ENCODE data around the gene AGPAT4.

Gene AGPAT4

GRCh38 chr6:161301338-161301737, 27.5 kb upstream of the AGPAT4 start:
- Mint-ChIP-seq H3K4me1 (no peaks in the 10 kb centered on the region), H3K27me3 (peaks cover 5% of the 10 kb centered on the region), H3K36me3 (no peaks in the 10 kb centered on the region), H3K27ac (no peak overlapping the region), H3K4me3 (no peak overlapping the region), H3K9me3 (no peaks in the 10 kb centered on the region)
- ATAC-seq (ENCODE audit: low read depth) (no peak), DNase-seq (ENCODE audit: low spot score in 2 of 2) (no peak)

GRCh38 chr6:161300823-161301222, 27.0 kb upstream of the AGPAT4 start:
- H3K9me3 Mint-ChIP-seq, result no peaks in the 10 kb centered on the region
- no peaks in the 10 kb centered on the region for H3K4me1 Mint-ChIP-seq
- no peak overlapping the region for H3K4me3 Mint-ChIP-seq
- no peak for ATAC-seq (ENCODE audit: low read depth)
- no peak for DNase-seq (ENCODE audit: low spot score in 2 of 2)
- peaks cover 3% of the 10 kb centered on the region for H3K27me3 Mint-ChIP-seq
- no peak overlapping the region for H3K27ac Mint-ChIP-seq
- H3K36me3 Mint-ChIP-seq, result no peaks in the 10 kb centered on the region

- Mint-ChIP-seq H3K27ac (no peak overlapping the region), H3K9me3 (no peaks in the 10 kb centered on the region), H3K36me3 (no peaks in the 10 kb centered on the region), H3K27me3 (peaks cover 3% of the 10 kb centered on the region), H3K4me1 (no peaks in the 10 kb centered on the region), H3K4me3 (no peak overlapping the region)
- DNase-seq (ENCODE audit: low spot score in 2 of 2), result no peak
- no peak for ATAC-seq (ENCODE audit: low read depth)
Measured at GRCh38 chr6:161299726-161300125, 25.9 kb upstream of the AGPAT4 start.

- Mint-ChIP-seq H3K4me1 (no peaks in the 10 kb centered on the region), H3K27me3 (peaks cover 2% of the 10 kb centered on the region), H3K27ac (no peak overlapping the region), H3K9me3 (no peaks in the 10 kb centered on the region), H3K36me3 (no peaks in the 10 kb centered on the region), H3K4me3 (no peak overlapping the region)
- ATAC-seq (ENCODE audit: low read depth) (no peak), DNase-seq (ENCODE audit: low spot score in 2 of 2) (no peak)
Measured at GRCh38 chr6:161295784-161296183, 21.9 kb upstream of the AGPAT4 start.

- ATAC-seq (ENCODE audit: low read depth), result no peak
- Mint-ChIP-seq H3K4me1 (no peaks in the 10 kb centered on the region), H3K36me3 (no peaks in the 10 kb centered on the region), H3K9me3 (no peaks in the 10 kb centered on the region), H3K27ac (no peak overlapping the region), H3K4me3 (no peak overlapping the region), H3K27me3 (peaks cover 2% of the 10 kb centered on the region)
- DNase-seq (ENCODE audit: low spot score in 2 of 2), result no peak
Measured at GRCh38 chr6:161292650-161293281, 18.9 kb upstream of the AGPAT4 start.

GRCh38 chr6:161292145-161292544, 18.3 kb upstream of the AGPAT4 start:
- no peaks in the 10 kb centered on the region for H3K9me3 Mint-ChIP-seq
- H3K27ac Mint-ChIP-seq, result no peak overlapping the region
- no peak for ATAC-seq (ENCODE audit: low read depth)
- no peak overlapping the region for H3K4me3 Mint-ChIP-seq
- no peaks in the 10 kb centered on the region for H3K4me1 Mint-ChIP-seq
- H3K36me3 Mint-ChIP-seq, result no peaks in the 10 kb centered on the region
- no peak for DNase-seq (ENCODE audit: low spot score in 2 of 2)
- peaks cover 3% of the 10 kb centered on the region for H3K27me3 Mint-ChIP-seq

GRCh38 chr6:161290751-161291150, 16.9 kb upstream of the AGPAT4 start:
- Mint-ChIP-seq H3K9me3 (no peaks in the 10 kb centered on the region), H3K4me1 (no peaks in the 10 kb centered on the region), H3K36me3 (no peaks in the 10 kb centered on the region), H3K27ac (no peak overlapping the region), H3K4me3 (no peak overlapping the region), H3K27me3 (peaks cover 8% of the 10 kb centered on the region)
- DNase-seq (ENCODE audit: low spot score in 2 of 2) (no peak), ATAC-seq (ENCODE audit: low read depth) (no peak)

GRCh38 chr6:161284653-161285052, 10.8 kb upstream of the AGPAT4 start:
- no peak for ATAC-seq (ENCODE audit: low read depth)

GRCh38 chr6:161281092-161281491, 7.2 kb upstream of the AGPAT4 start:
- H3K36me3 Mint-ChIP-seq, result peaks cover 4% of the 10 kb centered on the region
- peaks cover 9% of the 10 kb centered on the region for H3K27me3 Mint-ChIP-seq
- H3K27ac Mint-ChIP-seq, result no peak overlapping the region
- no peak overlapping the region for H3K4me3 Mint-ChIP-seq
- H3K9me3 Mint-ChIP-seq, result peaks cover 8% of the 10 kb centered on the region
- H3K4me1 Mint-ChIP-seq, result no peaks in the 10 kb centered on the region
- no peak for DNase-seq (ENCODE audit: low spot score in 2 of 2)
- ATAC-seq (ENCODE audit: low read depth), result no peak

More at GRCh38 chr6:161284653-161285052, 10.8 kb upstream of the AGPAT4 start:
- Mint-ChIP-seq H3K4me3 (no peak overlapping the region), H3K4me1 (no peaks in the 10 kb centered on the region), H3K36me3 (peaks cover 4% of the 10 kb centered on the region), H3K27me3 (peaks cover 12% of the 10 kb centered on the region), H3K27ac (no peak overlapping the region), H3K9me3 (peaks cover 8% of the 10 kb centered on the region)
- DNase-seq (ENCODE audit: low spot score in 2 of 2), result no peak

GRCh38 chr6:161279677-161280415, 6.0 kb upstream of the AGPAT4 start:
- Mint-ChIP-seq H3K36me3 (peaks cover 4% of the 10 kb centered on the region), H3K9me3 (peaks cover 8% of the 10 kb centered on the region), H3K27me3 (peaks cover 12% of the 10 kb centered on the region), H3K27ac (no peak overlapping the region), H3K4me1 (no peaks in the 10 kb centered on the region), H3K4me3 (no peak overlapping the region)
- ATAC-seq (ENCODE audit: low read depth), result no peak
- DNase-seq (ENCODE audit: low spot score in 2 of 2), result no peak

GRCh38 chr6:161276605-161277155, 2.8 kb upstream of the AGPAT4 start:
- Mint-ChIP-seq H3K36me3 (peaks cover 4% of the 10 kb centered on the region), H3K9me3 (peaks cover 8% of the 10 kb centered on the region), H3K27ac (no peak overlapping the region), H3K4me1 (peaks cover 6% of the 10 kb centered on the region), H3K4me3 (no peak overlapping the region), H3K27me3 (peaks cover 15% of the 10 kb centered on the region)
- DNase-seq (ENCODE audit: low spot score in 2 of 2), result no peak
- no peak for ATAC-seq (ENCODE audit: low read depth)

GRCh38 chr6:161274898-161275297, 1.0 kb upstream of the AGPAT4 start:
- peaks cover 6% of the 10 kb centered on the region for H3K4me1 Mint-ChIP-seq
- no peak overlapping the region for H3K4me3 Mint-ChIP-seq
- H3K27ac Mint-ChIP-seq, result no peak overlapping the region
- ATAC-seq (ENCODE audit: low read depth) (no peak), DNase-seq (ENCODE audit: low spot score in 2 of 2) (no peak)
- no peaks in the 10 kb centered on the region for H3K9me3 Mint-ChIP-seq
- peaks cover 11% of the 10 kb centered on the region for H3K27me3 Mint-ChIP-seq
- H3K36me3 Mint-ChIP-seq, result no peaks in the 10 kb centered on the region

GRCh38 chr6:161274488-161274858, 612 bp upstream of the AGPAT4 start:
- H3K36me3 Mint-ChIP-seq, result peaks cover 2% of the 10 kb centered on the region
- H3K27me3 Mint-ChIP-seq, result peaks cover 14% of the 10 kb centered on the region
- H3K27ac Mint-ChIP-seq, result peak overlapping the region; percentile 94
- H3K4me1 Mint-ChIP-seq, result peaks cover 6% of the 10 kb centered on the region
- DNase-seq (ENCODE audit: low spot score in 2 of 2), result no peak
- ATAC-seq (ENCODE audit: low read depth), result no peak
- H3K4me3 Mint-ChIP-seq, result peak overlapping the region; percentile 84
- H3K9me3 Mint-ChIP-seq, result peaks cover 2% of the 10 kb centered on the region

GRCh38 chr6:161273274-161273751, 548 bp downstream of the AGPAT4 start:
- peaks cover 2% of the 10 kb centered on the region for H3K36me3 Mint-ChIP-seq
- H3K4me3 Mint-ChIP-seq, result peak overlapping the region; percentile 84
- DNase-seq (ENCODE audit: low spot score in 2 of 2) (peak; percentile 5 to 15), ATAC-seq (ENCODE audit: low read depth) (peak; percentile 54)
- H3K9me3 Mint-ChIP-seq, result peaks cover 2% of the 10 kb centered on the region
- H3K27me3 Mint-ChIP-seq, result peaks cover 14% of the 10 kb centered on the region
- H3K27ac Mint-ChIP-seq, result peak overlapping the region; percentile 94
- H3K4me1 Mint-ChIP-seq, result peaks cover 6% of the 10 kb centered on the region
